Neural progenitor cell (in vitro differentiated cells): ENCODE data around the gene SMTNL2.

Experiments
- CTCF ChIP-seq: fragments of 200-600 bp; sonication (generic); IDR thresholded peaks from 2 replicates; pipeline ENCODE4 v1.5.1; 2017; ENCODE audit warnings: antibody characterized with exemption, mild to moderate bottlenecking
- EZH2 ChIP-seq: fragments of 200-600 bp; sonication (generic); IDR thresholded peaks from 2 replicates; pipeline ENCODE4 v1.6.1; 2017; ENCODE audit warnings: antibody characterized with exemption, mild to moderate bottlenecking, moderate library complexity
- EZH2phosphoT487 ChIP-seq: fragments of 200-600 bp; sonication (generic); IDR thresholded peaks from 2 replicates; pipeline ENCODE4 v1.6.1; 2017; ENCODE audit warnings: antibody characterized with exemption

- TF ChIP-seq CTCF (no peak), EZH2 (no peak), EZH2phosphoT487 (no peak)
Measured at GRCh38 chr17:4576161-4576558, 8.2 kb upstream of the SMTNL2 start.
